ENCODE results near the gene OGDH.

The OGDH gene

DNA sequence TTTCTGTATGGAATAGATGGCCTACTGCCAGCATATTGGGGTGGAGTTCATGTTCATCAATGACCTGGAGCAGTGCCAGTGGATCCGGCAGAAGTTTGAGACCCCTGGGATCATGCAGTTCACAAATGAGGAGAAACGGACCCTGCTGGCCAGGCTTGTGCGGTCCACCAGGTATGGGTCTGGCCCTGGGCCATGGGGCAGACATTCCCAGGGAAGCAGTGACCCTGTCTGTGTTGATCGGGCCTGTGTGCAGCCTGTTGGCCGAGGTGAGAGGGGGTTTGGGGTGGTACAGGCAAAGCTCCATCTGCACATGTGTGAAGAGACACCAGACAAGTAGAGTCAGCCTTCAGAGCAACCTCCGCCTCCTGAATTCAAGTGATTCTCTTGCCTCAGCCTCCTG is 67.3 kb downstream of the OGDH start:
- no peak for TF ChIP-seq CTCF (IDR thresholded peaks at IDR 0.05)

- no peak for TF ChIP-seq CTCF (IDR thresholded peaks at IDR 0.05)
These were observed 68.0 kb downstream of the OGDH start for GRCh38 chr7:44674381-44674780.

DNA sequence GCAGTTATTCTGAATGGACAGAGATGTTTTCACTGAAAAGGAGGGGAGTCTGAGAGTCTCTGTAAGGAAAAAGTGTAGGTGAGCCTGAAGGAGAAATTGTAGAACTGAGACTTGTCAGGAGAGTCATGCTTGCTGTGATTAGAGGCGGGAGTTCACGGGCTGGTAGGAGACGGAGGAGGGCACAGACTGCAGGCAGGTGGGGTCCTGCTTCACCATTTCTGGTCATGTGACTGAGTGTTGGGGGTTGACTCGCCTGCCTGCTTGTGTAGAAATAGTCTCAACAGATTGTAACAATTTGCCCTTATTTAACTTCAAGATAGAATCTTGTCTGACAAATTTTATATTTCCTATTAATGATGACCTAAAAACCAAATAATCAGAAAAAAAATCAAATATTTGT is 70.3 kb downstream of the OGDH start:
- no peak for TF ChIP-seq CTCF (IDR thresholded peaks at IDR 0.05)

DNA sequence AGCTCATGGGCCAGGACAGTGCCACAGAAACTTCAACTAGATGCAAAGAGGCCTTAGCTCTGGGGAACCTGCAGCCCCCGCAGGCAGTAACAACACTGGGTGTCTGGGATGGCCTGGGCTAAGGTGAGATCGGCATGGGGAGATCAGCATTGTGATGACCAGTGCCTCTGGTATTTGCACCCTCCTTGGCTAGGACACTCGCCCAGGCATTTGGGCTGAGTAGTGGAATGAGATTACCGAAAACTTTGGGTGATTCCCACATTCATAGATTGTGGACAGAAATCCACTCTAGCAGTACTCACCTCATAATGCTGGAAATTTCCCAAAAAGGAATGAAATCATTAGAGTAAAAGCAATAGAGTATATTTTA is 71.7 kb downstream of the OGDH start:
- TF ChIP-seq CTCF (IDR thresholded peaks at IDR 0.05) = no peak

DNA sequence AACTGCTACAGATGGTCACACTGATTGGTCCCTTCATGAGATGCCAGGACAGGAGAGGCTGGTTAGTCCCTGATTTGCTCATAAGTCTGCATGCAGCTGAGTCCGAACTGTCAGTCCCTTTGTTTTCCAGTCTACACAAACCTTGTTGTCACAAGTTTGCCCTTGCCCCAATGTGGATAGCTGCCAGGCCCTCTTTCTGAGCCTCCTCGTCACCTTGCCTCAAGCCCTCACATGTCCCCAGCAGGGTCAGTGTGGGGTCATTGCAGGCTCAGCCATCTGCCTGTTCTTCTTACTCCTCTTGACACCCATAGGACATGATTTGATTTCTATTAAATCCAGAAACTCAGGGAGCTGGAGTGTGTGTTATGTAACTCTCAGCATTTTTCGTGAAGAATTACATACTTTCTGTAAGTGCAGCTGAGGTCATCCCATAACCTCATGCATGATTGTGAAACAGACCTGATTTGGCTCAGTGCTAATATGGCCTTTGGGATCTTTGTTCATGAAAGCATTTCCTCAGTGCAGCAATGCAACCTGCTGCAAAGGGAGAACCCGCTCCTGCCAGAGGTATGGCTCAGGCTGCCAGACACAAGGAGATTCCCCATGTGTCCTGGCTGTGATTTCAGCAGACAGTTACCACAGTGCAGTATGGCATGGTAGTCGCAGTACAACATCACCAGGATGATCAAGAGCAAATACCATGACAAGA is 72.2 kb downstream of the OGDH start:
- TF ChIP-seq CTCF (IDR thresholded peaks at IDR 0.05) = no peak

GRCh38 chr7:44681645-44682044 is 75.2 kb downstream of the OGDH start:
- no peak for TF ChIP-seq CTCF (IDR thresholded peaks at IDR 0.05)

DNA sequence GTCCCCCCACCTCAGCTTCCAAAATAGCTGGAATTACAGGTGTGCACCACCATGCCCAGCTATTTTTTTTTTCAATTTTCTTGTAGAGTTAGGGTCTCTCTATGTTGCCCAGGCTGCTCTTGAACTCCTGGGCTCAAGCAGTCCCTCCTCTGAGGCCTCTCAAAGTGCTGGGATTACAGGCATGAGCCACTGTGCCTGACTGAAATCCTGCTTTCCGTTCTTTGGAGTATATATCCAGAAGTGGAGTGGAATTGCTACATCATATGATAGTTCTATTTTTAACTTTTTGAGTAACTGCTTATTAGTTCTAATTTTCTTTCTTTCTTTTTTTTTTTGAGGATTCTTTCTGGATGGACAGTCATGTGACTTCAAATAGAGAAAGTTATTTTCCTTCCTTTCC is 79.3 kb downstream of the OGDH start:
- no peak for TF ChIP-seq CTCF (IDR thresholded peaks at IDR 0.05)

GRCh38 chr7:44689427-44689826 is 83.0 kb downstream of the OGDH start:
- TF ChIP-seq CTCF (IDR thresholded peaks at IDR 0.05) = no peak
